ENCODE data around the gene CD9. TPM values are rescaled to one million over a fixed set of nuclear protein-coding genes. Genes with fewer than 3 reads are reported as not detected.

Gene CD9, protein sequence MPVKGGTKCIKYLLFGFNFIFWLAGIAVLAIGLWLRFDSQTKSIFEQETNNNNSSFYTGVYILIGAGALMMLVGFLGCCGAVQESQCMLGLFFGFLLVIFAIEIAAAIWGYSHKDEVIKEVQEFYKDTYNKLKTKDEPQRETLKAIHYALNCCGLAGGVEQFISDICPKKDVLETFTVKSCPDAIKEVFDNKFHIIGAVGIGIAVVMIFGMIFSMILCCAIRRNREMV
- total RNA-seq (100 to 1,000 TPM in 8 of 9 donors, 10 to 100 TPM in 1; 14.9 to 461 (median 321) TPM), polyA plus RNA-seq (100 to 1,000 TPM in 2 of 3 donors, 10 to 100 TPM in 1; 66.3 to 244 (median 139) TPM)
- long read RNA-seq, donor 1, transcript CD9-201 (8 exons, 1,218 nt), result major isoform, 11 of 12 reads
- long read RNA-seq, donor 1, partial matches to known transcripts, result 0 of 12 reads
- long read RNA-seq, donor 1, other reads (novel, unspliced or antisense), result 0 of 12 reads
- long read RNA-seq, donor 2, transcript CD9-201 (8 exons, 1,218 nt), result major isoform, 16 of 25 reads
- long read RNA-seq, donor 2, partial matches to known transcripts, result 6 of 25 reads
- long read RNA-seq, donor 2, other reads (novel, unspliced or antisense), result 0 of 25 reads
- long read RNA-seq, donor 3, transcript CD9-201 (8 exons, 1,218 nt), result major isoform, 10 of 22 reads
- long read RNA-seq, donor 3, partial matches to known transcripts, result 12 of 22 reads
- long read RNA-seq, donor 3, other reads (novel, unspliced or antisense), result 0 of 22 reads
- long read RNA-seq, donor 4, transcript CD9-201 (8 exons, 1,218 nt), result major isoform, 344 of 376 reads
- long read RNA-seq, donor 4, partial matches to known transcripts, result 20 of 376 reads
- long read RNA-seq, donor 4, other reads (novel, unspliced or antisense), result 6 of 376 reads
- long read RNA-seq, donor 5, transcript CD9-201 (8 exons, 1,218 nt), result major isoform, 751 of 780 reads
- long read RNA-seq, donor 5, partial matches to known transcripts, result 6 of 780 reads
- long read RNA-seq, donor 5, other reads (novel, unspliced or antisense), result 18 of 780 reads
- long read RNA-seq, donor 6, transcript CD9-201 (8 exons, 1,218 nt), result major isoform, 243 of 256 reads
- long read RNA-seq, donor 6, partial matches to known transcripts, result 6 of 256 reads
- long read RNA-seq, donor 6, other reads (novel, unspliced or antisense), result 5 of 256 reads
- long read RNA-seq, donor 7, partial matches to known transcripts, result 5 of 8 reads
- long read RNA-seq, donor 7, other reads (novel, unspliced or antisense), result 0 of 8 reads
- long read RNA-seq, donor 8, transcript CD9-201 (8 exons, 1,218 nt), result major isoform, 8 of 24 reads
- long read RNA-seq, donor 8, partial matches to known transcripts, result 13 of 24 reads
- long read RNA-seq, donor 8, other reads (novel, unspliced or antisense), result 0 of 24 reads
- long read RNA-seq, donor 9, transcript CD9-201 (8 exons, 1,218 nt), result major isoform, 8 of 8 reads
- long read RNA-seq, donor 9, partial matches to known transcripts, result 0 of 8 reads
- long read RNA-seq, donor 9, other reads (novel, unspliced or antisense), result 0 of 8 reads
- long read RNA-seq, donor 10, partial matches to known transcripts, result 5 of 9 reads
- long read RNA-seq, donor 10, other reads (novel, unspliced or antisense), result 0 of 9 reads

GRCh38 chr12:6200256-6201212 lies at the start of gene CD9:
CD9 (plus strand) TSS chr12:6200400; CDS start chr12:6200500, 100 bp downstream.
- TF ChIP-seq POLR2A (IDR thresholded peaks at IDR 0.05) (peak; percentile 47 to 89), CTCF (IDR thresholded peaks at IDR 0.05) (peak in 1 of 6 experiments; percentile 5)
- no peaks in the 10 kb centered on the region for H3K36me3 ChIP-seq (replicated peaks in 1 of 2)
- intact Hi-C loops (cut with DNase I), result no loop called here
- no peaks in the 10 kb centered on the region for H3K9me3 ChIP-seq (replicated peaks in 1 of 3)
- peak within 1 kb of the TSS; percentile 75 to 97 (median 84) for H3K4me3 ChIP-seq
- peaks cover 35 to 60% of the 10 kb centered on the region in 2 donors for H3K4me1 ChIP-seq (replicated peaks in 1 of 2)
- peak; percentile 75 to 86 (median 79) for DNase-seq
- H3K27me3 ChIP-seq, result no peaks in the 10 kb centered on the region
- peak within 1 kb of the TSS; percentile 78 to 93 (median 82) for H3K27ac ChIP-seq
- 0 to 1% (median 0%) methylated on average over 5 to 78 of the region's 81 CpGs for WGBS, 4 donors

DNA sequence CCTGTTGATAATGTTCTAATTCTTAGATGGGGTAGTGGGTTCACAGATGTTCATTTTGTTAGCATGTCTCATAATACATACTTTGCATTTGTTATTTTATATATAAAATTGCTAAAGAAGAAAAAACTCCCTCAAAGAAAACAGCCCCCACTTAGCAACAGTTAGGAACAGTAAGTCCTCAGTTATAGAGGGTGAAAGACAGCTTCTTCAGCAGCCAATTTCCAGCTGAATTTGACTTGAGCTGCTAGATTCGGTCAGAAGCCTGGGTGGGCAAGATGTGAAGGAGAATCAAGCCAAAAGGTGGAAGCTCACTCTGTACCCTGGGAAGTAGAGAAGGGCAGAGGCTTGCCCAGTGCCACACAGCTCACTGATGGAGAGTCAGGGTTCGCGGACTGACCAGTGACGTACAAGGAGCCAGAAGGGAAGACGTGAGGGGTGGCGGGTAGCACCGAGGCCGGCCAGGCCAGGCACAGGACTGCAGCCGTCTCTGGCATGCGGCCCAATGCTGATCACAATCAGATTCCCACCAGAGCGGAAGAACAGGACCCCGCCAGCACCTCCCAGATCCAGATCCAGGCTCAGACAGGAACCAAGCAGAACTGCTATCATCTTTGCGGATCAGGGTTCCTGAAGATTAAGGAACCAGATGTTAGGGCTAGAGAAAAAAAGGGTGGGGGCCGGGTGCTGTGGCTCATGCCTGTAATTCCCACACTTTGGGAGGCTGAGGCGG lies 45.3 kb upstream of the CD9 start:
- Histone ChIP-seq H3K27ac (peak overlapping the region in 3 of 5 donors; percentile 17 to 65 (median 22)), H3K9me3 (replicated peaks in 1 of 3) (no peaks in the 10 kb centered on the region), H3K4me3 (no peak overlapping the region), H3K27me3 (no peaks in the 10 kb centered on the region), H3K36me3 (replicated peaks in 1 of 2) (no peaks in the 10 kb centered on the region), H3K4me1 (replicated peaks in 1 of 2) (no peaks in the 10 kb centered on the region)
- peak in 6 of 7 donors; percentile 56 to 84 (median 67) for DNase-seq
- WGBS, 4 donors, result 61 to 77% (median 71%) methylated on average over 15 of the region's 15 CpGs
- TF ChIP-seq POLR2A (IDR thresholded peaks at IDR 0.05) (no peak), CTCF (IDR thresholded peaks at IDR 0.05) (no peak)
- intact Hi-C loops (cut with DNase I), result no loop called here

DNA sequence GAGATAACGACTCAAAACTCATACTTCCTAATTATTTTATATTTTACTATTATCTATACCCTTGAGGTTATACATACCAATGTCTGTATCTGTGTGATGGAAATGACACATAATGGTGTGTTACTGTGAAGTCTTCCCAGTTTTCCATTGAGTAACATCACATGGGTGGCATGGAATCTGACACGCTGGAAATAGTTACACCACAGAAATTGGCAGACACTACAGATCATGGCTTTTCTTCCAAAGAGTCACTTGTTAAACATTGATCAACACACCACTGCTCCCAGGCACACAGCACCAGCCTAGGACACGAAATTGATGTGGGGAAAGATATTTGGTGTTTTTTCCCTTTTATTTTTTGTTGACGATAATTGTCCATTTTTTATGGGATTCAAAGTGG lies 42.7 kb upstream of the CD9 start:
- intact Hi-C loops (cut with DNase I), result no loop called here
- Histone ChIP-seq H3K4me3 (no peak overlapping the region), H3K9me3 (replicated peaks in 1 of 3) (no peaks in the 10 kb centered on the region), H3K27ac (no peak overlapping the region), H3K27me3 (no peaks in the 10 kb centered on the region), H3K36me3 (replicated peaks in 1 of 2) (no peaks in the 10 kb centered on the region), H3K4me1 (replicated peaks in 1 of 2) (no peaks in the 10 kb centered on the region)
- TF ChIP-seq CTCF (IDR thresholded peaks at IDR 0.05), result no peak
- TF ChIP-seq POLR2A (IDR thresholded peaks at IDR 0.05), result no peak
- 88 to 96% (median 94%) methylated on average over 4 of the region's 4 CpGs for WGBS, 4 donors
- no peak for DNase-seq
